Aorta (tissue), 5 donors: ENCODE results near the gene PARP2. TPM values are rescaled to one million over a fixed set of nuclear protein-coding genes. Genes with fewer than 3 reads are reported as not detected.

Source experiments
- ATAC-seq: fragments of 200-7000 bp; cut with Tn5 transposase; one replicate; pipeline ENCODE4 v1.9.1; 2022; ENCODE audit warnings: moderate library complexity; ENCODE audit not compliant: low FRiP score
- DNase-seq, 2 donors: peaks; one replicate each; pipeline ENCODE4 v3.0.0-alpha.2; 2020
- H3K27ac ChIP-seq, 2 donors: one replicate each; pipeline ENCODE4 v1.5.1; 2013; ENCODE audit warnings: low read length in 2 of 2, mild to moderate bottlenecking in 2 of 2, moderate library complexity in 2 of 2, control low read depth in 1 of 2, inconsistent platforms in 1 of 2, low read depth in 1 of 2
- H3K27me3 ChIP-seq, 2 donors: one replicate each; pipeline ENCODE4 v1.6.1; 2013; ENCODE audit warnings: control low read depth in 1 of 2, low read length in 1 of 2, mild to moderate bottlenecking in 1 of 2, moderate library complexity in 1 of 2; ENCODE audit not compliant: insufficient read depth in 2 of 2, control insufficient read depth in 1 of 2
- H3K36me3 ChIP-seq, 2 donors: one replicate each; pipeline ENCODE4 v1.6.1; 2013; ENCODE audit warnings: control low read depth in 1 of 2, low read length in 1 of 2, mild to moderate bottlenecking in 1 of 2; ENCODE audit not compliant: insufficient read depth in 2 of 2, control insufficient read depth in 1 of 2
- H3K4me1 ChIP-seq, 2 donors: one replicate each; pipeline ENCODE4 v1.6.1; 2013; ENCODE audit warnings: low read length in 2 of 2, control low read depth in 1 of 2, mild to moderate bottlenecking in 1 of 2, moderate library complexity in 1 of 2; ENCODE audit not compliant: insufficient read depth in 2 of 2, control insufficient read depth in 1 of 2
- H3K4me3 ChIP-seq, 2 donors: one replicate each; pipeline ENCODE4 v1.5.1; 2013; ENCODE audit warnings: low read length in 2 of 2, control low read depth in 1 of 2, mild to moderate bottlenecking in 1 of 2
- H3K9me3 ChIP-seq: one replicate; pipeline ENCODE4 v1.6.1; 2013; ENCODE audit warnings: mild to moderate bottlenecking, low read length; ENCODE audit not compliant: control insufficient read depth
- WGBS, 2 donors: extraction: QIAGEN DNeasy Blood & Tissue Kit; methylation state at CpG; one replicate each; pipeline ENCODE4 v1.1.7; 2013; 5-methylcytosine and 5-hydroxymethylcytosine counted together
- intact Hi-C, 2 donors: fragments of 100-400 bp; cut with DNase I; formaldehyde crosslinking; loops; one replicate each; pipeline versions ENCODE4 v1.14.2 to v1.15.0; 2022
- polyA plus RNA-seq, 2 donors: library from polyadenylated mRNA; stranded (reverse); fragments of 200-250 nt; gene quantifications; one replicate each; pipeline ENCODE4 v1.2.3, GENCODE V29; 2013
- total RNA-seq, 2 donors: library from RNA; stranded (reverse); fragmentation: NEBNext Ultra II Directional; extraction: Animal tissue kit (Norgen Biotek cat#: 25700); gene quantifications; one replicate each; pipeline ENCODE4 v1.2.1, GENCODE V29; 2021
- donor health status: healthy with polysubstance abuse.
- donor health status: Bipolar disorder and iron deficiency.
- donor health status: DM: no; HTN: no; CAD: no.
- donor health status: DM: no; HTN: no; CAD: no.
- donor health status: DM: yes; HTN: yes; CAD: no.

The PARP2 gene
- total and polyA plus RNA-seq, 4 donors = 13.4 to 21.4 (median 16.4) TPM

DNA sequence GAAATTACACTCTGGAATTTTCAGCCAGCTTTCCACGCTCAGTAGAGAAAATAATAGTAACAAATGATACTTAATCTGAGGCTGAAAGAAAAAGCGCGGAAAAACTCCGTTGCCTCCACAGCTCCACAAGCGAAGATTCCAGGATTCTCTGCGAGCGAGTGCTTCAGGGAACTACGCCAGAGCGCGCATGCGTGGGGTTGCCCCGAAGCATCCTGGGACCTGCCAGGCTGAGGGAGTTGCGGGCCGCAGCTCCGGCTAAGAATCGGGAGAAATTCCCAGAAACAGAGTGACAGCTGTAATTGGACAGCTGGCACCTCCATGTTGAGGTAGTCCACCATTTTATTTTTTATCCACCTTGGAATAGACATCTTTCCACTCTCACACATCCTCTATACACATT lies 25.7 kb upstream of the PARP2 start:
- no peak overlapping the region for H3K27ac ChIP-seq
- H3K27me3 ChIP-seq = no peaks in the 10 kb centered on the region
- peaks cover 6 to 8% of the 10 kb centered on the region in 2 donors for H3K36me3 ChIP-seq
- intact Hi-C loops = no loop called here
- ATAC-seq = no peak
- DNase-seq = no peak
- no peaks in the 10 kb centered on the region for H3K4me1 ChIP-seq
- no peaks in the 10 kb centered on the region for H3K9me3 ChIP-seq
- whole genome bisulfite sequencing, 2 donors = 90 to 95% methylated on average over 16 of the region's 16 CpGs
- H3K4me3 ChIP-seq = no peak overlapping the region

DNA sequence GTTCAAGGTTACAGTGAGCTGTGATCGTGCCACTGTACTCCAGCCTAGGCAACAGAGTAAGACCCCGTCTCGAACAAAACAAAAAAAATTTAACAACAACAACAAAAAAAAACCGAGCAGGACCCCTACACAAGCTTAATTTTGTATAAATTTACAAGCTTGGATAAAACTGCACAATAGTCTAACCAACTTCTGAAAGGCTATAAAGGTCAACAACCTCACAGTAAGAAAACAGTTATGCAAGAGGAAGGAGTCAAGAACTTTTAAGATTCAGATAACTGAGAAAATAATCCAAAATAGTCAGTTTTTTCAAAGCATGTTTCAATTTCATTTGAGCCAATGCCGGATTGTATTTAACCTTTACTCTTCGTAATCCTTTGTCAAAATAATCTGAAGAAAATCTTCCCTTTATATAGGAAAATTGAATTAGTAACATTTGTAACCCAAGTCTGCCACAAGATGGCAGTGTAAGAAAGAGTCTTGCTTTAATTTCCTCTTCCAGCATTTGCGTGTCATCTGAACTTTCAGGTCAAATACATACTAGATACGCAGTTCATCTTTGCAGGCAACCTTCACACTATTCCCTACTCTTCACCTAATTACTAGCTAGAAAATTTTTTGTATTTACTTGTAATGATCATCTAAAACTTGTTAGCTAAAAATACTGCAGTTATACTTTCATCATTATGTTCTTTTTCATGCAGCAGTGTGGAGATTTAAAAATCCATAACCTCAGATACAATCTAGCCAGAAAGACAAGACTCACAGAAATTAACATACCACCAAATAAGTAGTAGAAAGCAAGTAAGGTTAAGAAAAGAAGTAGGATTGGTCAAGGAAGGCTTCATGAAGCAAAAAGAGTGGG lies 16.2 kb upstream of the PARP2 start:
- H3K9me3 ChIP-seq = no peaks in the 10 kb centered on the region
- H3K4me3 ChIP-seq = no peak overlapping the region
- peak overlapping the region in 1 of 2 donors; percentile 36 for H3K27ac ChIP-seq
- intact Hi-C loops = loop anchor here (5.0 kb wide), 2 partner anchors 285 to 360 kb away; partner anchors contain the start of gene ANG (in 1 of the 2)
- ATAC-seq = peak; percentile 74
- no peaks in the 10 kb centered on the region for H3K36me3 ChIP-seq
- no peak for DNase-seq
- 39 to 41% methylated on average over 8 of the region's 8 CpGs for WGBS, 2 donors
- H3K4me1 ChIP-seq = no peaks in the 10 kb centered on the region
- H3K27me3 ChIP-seq = no peaks in the 10 kb centered on the region

DNA sequence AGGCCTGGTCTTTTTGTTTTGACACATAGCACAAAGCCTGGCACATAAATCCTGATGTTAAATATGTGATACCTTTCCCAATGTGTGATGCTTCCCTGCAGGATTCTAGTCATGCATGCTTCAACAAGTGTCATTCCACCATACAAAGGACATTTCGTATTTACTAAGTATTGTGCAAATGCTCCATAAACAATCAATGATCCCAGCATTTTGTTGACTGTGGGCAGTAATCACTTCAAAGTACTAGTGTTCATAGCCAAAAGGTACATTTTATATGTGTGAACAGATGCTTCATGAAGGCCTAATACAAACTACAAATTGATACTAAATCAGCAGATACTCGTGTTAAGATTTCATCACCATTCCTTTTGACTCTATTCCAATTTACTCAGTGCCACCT lies 14.7 kb upstream of the PARP2 start:
- intact Hi-C loops = loop anchor here (5.0 kb wide), 2 partner anchors 284 to 359 kb away; partner anchors contain the start of gene ANG (in 1 of the 2)
- 51 to 55% methylated on average over 2 of the region's 2 CpGs for WGBS, 2 donors
- Histone ChIP-seq H3K4me1 (no peaks in the 10 kb centered on the region), H3K27me3 (no peaks in the 10 kb centered on the region), H3K36me3 (no peaks in the 10 kb centered on the region), H3K9me3 (no peaks in the 10 kb centered on the region), H3K4me3 (no peak overlapping the region), H3K27ac (no peak overlapping the region)
- no peak for DNase-seq
- ATAC-seq = no peak

DNA sequence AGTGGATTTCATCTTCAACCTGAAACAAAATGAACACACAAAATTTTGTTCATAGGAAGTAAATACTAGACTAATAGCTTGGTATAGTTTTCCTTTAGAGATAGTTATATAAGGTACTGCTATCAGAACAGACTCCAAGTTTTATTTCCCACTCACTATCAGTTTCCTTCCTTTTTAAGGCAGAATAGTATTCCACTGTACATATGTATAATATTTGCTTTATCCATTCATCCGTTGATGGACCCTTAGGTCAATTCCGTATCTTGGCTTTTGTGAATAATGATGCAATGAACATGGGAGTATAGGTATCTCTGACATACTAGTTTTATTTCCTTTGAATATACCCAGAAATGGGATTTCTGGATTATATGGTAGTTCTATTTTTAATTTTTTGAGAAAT lies 14.1 kb upstream of the PARP2 start:
- no peaks in the 10 kb centered on the region for H3K4me1 ChIP-seq
- no peaks in the 10 kb centered on the region for H3K36me3 ChIP-seq
- no peak overlapping the region for H3K27ac ChIP-seq
- 38 to 56% methylated on average over 2 of the region's 2 CpGs for WGBS, 2 donors
- H3K27me3 ChIP-seq = no peaks in the 10 kb centered on the region
- H3K4me3 ChIP-seq = no peak overlapping the region
- no peaks in the 10 kb centered on the region for H3K9me3 ChIP-seq
- ATAC-seq = no peak
- intact Hi-C loops = loop anchor here (5.0 kb wide), 2 partner anchors 283 to 358 kb away; partner anchors contain the start of gene ANG (in 1 of the 2)
- no peak for DNase-seq

DNA sequence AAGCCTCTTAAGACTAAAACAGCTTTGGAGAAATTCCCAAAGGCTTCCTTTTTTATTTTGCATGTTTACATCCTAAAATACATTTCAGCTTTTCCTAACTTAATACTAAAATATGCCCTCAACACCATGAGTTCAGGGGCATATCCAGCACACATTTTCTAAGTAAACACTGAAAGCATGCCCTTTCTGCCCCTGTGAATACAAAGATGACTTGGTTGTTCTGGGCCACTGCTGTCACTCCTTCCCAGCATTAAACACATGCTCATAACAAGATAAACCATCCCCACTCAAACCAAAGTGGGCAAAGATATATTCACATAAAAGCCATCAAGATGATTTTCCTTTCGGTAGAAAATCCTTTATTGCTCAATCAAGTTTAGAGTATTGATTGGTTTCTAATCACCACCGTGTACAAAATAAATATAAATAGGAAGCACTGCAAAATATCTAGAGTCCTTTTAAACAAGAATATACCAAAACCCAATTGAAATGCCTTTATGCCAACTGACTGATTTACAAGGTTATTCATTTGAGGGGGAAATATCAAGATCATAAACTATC lies 12.3 kb upstream of the PARP2 start:
- Histone ChIP-seq H3K4me3 (peak overlapping the region in 1 of 2 donors; percentile 26), H3K36me3 (no peaks in the 10 kb centered on the region), H3K9me3 (no peaks in the 10 kb centered on the region), H3K27me3 (no peaks in the 10 kb centered on the region), H3K27ac (no peak overlapping the region), H3K4me1 (no peaks in the 10 kb centered on the region)
- no peak for DNase-seq
- WGBS, 2 donors = 65 to 70% methylated on average over 2 of the region's 2 CpGs
- intact Hi-C loops = loop anchor here in 1 of 2 donors (5.0 to 10.0 kb wide), 2 partner anchors 281 to 654 kb away; partner anchors contain the start of gene METTL17
- no peak for ATAC-seq

DNA sequence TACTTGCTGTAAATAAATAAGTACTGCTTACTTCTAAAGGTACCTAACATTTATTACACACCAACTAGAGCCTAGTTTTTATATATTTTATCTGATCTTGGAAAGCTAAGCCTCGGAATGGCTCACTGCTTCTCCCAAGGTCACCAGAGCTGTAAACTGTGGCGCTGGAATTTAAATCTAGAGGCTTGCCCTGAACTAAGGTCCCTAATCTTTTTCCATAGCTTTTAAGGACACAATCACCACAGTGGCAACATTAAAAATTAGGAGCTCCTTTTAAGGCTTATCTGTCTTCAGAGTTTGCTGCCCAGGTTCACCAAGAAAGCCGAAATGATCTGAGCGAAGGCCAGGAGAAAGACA lies 11.0 kb upstream of the PARP2 start:
- Histone ChIP-seq H3K4me1 (no peaks in the 10 kb centered on the region), H3K4me3 (peak overlapping the region; percentile 98), H3K9me3 (no peaks in the 10 kb centered on the region), H3K27ac (peak overlapping the region; percentile 73 to 97), H3K27me3 (no peaks in the 10 kb centered on the region), H3K36me3 (no peaks in the 10 kb centered on the region)
- ATAC-seq = no peak
- DNase-seq = no peak
- intact Hi-C loops = loop anchor here in 1 of 2 donors (5.0 to 10.0 kb wide), 2 partner anchors 280 to 652 kb away; partner anchors contain the start of gene METTL17
- 0 to 2% methylated on average over 4 of the region's 4 CpGs for WGBS, 2 donors

DNA sequence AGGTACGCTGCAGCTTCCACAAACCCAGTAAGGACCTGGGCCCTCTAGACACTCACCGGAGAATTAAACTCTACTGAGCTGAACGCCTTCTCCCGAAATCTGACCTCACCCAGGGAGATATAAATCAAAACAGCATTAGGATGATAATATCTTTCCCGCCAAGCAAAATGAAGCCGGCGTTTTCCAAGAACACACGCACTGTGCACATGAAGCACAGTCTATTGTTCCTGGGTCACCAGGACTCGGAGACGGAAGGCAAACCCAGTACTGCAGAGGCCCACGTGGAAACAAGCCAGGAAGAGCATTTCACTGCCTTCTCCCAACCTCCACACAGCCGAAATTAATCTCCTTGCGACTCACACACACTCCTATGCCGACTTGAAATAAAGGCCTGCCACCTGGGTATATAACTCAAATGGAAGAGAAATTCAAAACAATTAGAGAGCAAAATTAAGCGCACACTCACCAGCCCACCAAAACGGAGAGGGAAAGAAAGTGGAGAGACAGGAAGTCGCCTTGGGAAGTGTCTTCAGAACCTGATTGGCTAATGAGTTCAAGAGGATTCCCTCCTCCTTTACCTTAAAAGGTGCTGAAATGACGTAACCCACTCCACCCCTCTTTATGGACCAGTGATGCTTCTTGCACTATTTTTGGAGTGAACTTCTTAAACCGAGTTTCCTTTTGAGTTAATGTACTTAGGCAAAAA lies 10.5 kb upstream of the PARP2 start, which contains the start of gene CCNB1IP1:
TSS of gene CCNB1IP1 (minus strand) at position 492 of the 706 bp plus-strand sequence. CDS start 16,756 bp downstream, outside the sequence.
- peak within 1 kb of the TSS; percentile 93 to 97 for H3K27ac ChIP-seq
- 0% methylated on average over 19 of the region's 19 CpGs for WGBS, 2 donors
- H3K4me3 ChIP-seq = peak within 1 kb of the TSS; percentile 98
- DNase-seq (peak; percentile 56 to 79), ATAC-seq (peak; percentile 96)
- no peaks in the 10 kb centered on the region for H3K4me1 ChIP-seq
- intact Hi-C loops = loop anchor here in 1 of 2 donors (5.0 to 10.0 kb wide), 2 partner anchors 279 to 652 kb away; partner anchors contain the start of gene METTL17
- H3K36me3 ChIP-seq = no peaks in the 10 kb centered on the region
- H3K9me3 ChIP-seq = no peaks in the 10 kb centered on the region
- no peaks in the 10 kb centered on the region for H3K27me3 ChIP-seq

DNA sequence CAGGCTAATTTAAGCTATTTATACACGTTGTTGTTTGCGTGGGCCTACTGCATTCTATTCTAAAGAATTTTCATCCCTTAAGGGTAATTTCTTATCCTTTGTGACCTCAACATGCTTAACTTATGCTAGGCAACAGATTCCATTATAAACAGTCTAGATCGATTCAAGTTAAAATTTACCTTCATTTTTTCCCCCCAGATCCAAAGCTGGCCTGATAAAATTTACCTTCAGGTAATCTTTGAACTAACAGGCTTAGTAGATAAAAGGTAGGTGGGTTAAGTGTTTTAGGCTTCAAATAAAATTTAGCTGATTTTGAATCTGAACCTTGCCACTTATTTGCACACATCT lies 10.0 kb upstream of the PARP2 start:
- H3K9me3 ChIP-seq = no peaks in the 10 kb centered on the region
- no peaks in the 10 kb centered on the region for H3K27me3 ChIP-seq
- intact Hi-C loops = loop anchor here in 1 of 2 donors (5.0 to 10.0 kb wide), 2 partner anchors 279 to 651 kb away; partner anchors contain the start of gene METTL17
- DNase-seq = no peak
- H3K4me3 ChIP-seq = no peak overlapping the region
- peak; percentile 4 for ATAC-seq
- WGBS, 2 donors = 1% methylated on average over 3 of the region's 3 CpGs
- H3K36me3 ChIP-seq = no peaks in the 10 kb centered on the region
- H3K27ac ChIP-seq = peak overlapping the region in 1 of 2 donors; percentile 93
- no peaks in the 10 kb centered on the region for H3K4me1 ChIP-seq
